HuH-7 (cell line): Measurements from ENCODE around the gene ADGRL3.
"Not testable (repeated sequence)": the region's sequence is repeated elsewhere in the genome, so short reads cannot be mapped to it uniquely, and the experiment has no call there.

Experiments
- DNase-seq: peaks from one replicate; pipeline ENCODE4 v3.0.0; 2011; ENCODE audit warnings: low spot score

ADGRL3 gene

DNA sequence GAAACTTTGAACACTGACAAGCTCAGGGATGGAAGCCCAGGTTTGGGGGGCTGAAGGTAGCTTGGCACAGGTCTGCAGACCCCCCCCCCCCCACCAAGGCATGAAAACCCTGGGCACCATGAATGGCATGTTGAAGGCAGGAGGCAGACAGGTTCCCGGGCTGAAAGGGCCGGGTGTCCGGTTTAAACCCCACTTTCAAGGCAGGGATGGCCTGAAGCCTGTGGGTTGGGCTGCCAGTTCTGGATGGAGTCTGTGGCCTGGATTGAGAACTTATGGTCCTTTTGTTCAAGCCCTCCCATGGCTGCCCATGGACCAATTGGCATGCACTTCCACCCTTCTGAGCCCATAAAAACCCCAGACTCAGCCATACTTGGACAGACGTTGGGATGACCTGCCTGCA lies 616.9 kb downstream of the ADGRL3 start:
- DNase-seq = no peak

GRCh38 chr4:61820136-61820535 lies 620.0 kb downstream of the ADGRL3 start:
- no peak for DNase-seq

DNA sequence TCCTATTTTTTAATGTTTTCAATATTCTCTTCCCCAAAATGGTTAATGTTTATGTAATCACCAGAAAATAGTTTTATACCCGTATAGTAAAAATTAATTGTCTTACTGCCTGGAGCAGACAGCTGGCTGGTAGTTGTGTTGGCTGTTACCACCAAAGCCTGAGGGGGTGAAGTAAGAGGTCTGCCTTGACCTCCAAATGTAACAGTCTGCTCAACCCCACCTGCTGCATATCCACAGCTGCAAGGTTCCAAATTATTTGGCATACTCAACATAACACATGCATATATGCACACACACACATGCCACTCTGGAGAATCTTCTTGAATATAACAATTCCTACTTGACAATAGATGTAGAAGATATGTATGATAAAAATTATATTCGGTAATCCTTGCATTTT lies 624.3 kb downstream of the ADGRL3 start:
- DNase-seq = no peak

- no peak for DNase-seq
Measured at GRCh38 chr4:61827907-61828391, 627.8 kb downstream of the ADGRL3 start.

GRCh38 chr4:61828960-61829359 lies 628.8 kb downstream of the ADGRL3 start:
- no peak for DNase-seq

GRCh38 chr4:61831987-61832386 lies 631.9 kb downstream of the ADGRL3 start:
- no peak for DNase-seq

DNA sequence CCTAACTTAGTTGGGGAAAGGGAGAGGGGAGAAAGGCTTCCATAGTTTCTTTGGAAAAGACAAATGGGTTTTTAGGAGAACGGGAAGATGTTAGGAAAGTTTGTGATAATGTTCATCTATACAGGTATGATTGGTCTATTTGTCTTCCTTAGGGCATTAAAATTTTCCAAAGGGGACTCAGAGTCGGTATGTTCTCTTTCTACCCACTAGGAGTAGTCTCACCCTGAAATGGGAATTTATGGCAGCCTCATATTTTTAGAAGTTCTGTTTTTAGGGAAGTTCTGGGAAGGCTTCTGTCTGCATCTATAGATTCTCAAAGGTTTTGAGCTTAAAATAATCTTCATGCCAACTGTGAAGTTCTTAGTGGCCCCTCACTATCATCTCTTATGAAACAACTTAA lies 637.3 kb downstream of the ADGRL3 start:
- DNase-seq = no peak

- no peak for DNase-seq
Measured at GRCh38 chr4:61838072-61838471, 637.9 kb downstream of the ADGRL3 start.

- no peak for DNase-seq
Measured at GRCh38 chr4:61841714-61842113, 641.6 kb downstream of the ADGRL3 start.

DNA sequence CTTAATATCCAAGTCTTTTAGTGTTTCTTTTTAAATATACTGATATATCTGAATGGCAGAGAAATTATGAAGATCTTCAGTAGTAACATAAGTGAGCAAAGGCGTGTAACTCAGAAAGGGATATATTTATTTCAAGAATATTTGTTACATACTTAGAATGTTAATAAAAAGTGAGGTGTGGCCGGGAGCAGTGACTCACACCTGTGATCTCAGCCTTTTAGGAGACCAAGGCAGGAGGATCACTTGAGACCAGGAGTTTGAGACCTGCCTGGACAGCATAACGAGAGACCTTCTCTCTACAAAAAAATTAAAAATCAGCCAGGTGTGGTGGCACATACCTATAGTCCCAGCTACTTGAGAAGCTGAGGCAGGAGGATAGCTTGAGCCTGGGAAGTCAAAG lies 651.0 kb downstream of the ADGRL3 start:
- DNase-seq = no peak

GRCh38 chr4:61852105-61852504 lies 652.0 kb downstream of the ADGRL3 start:
- not testable (repeated sequence) for DNase-seq

DNA sequence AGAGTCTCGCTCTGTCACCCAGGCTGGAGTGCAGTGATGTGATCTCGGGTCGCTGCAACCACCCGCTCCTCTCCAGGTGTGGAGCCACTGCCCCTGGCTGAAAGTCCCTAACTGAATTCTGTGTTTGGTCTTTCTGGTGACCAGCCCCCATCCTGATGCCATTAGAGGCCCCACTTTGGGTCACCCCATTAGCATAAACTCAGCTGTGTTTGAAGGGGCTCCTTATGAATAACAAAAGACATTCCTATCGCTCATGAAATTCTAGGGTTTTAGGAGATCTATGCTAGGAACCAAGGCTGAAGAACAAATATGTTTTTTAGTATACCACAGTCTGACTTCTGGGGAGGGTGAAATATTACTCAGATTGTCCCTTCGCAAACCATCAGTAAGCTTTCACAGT lies 652.9 kb downstream of the ADGRL3 start:
- DNase-seq = no peak

DNA sequence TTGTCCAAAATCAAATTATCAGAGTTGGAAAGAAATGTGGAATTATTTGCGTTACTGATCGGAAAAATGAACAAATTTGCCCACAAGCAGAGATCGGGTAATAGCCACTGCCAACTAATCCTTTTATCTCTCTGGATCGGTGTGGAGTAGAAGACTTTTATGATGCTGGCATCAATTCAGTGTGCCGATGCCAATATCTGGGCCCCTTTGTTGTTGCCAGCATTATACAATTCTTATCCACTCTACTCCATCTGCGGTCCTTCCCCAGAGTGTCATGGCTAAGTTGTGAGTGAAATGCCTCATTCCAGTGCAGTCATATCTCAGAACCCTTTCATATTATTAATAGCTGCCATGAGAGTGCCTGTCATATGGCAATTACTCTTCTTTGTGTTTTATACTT lies 660.2 kb downstream of the ADGRL3 start:
- DNase-seq = no peak

- no peak for DNase-seq
Measured at GRCh38 chr4:61864286-61864685, 664.2 kb downstream of the ADGRL3 start.

DNA sequence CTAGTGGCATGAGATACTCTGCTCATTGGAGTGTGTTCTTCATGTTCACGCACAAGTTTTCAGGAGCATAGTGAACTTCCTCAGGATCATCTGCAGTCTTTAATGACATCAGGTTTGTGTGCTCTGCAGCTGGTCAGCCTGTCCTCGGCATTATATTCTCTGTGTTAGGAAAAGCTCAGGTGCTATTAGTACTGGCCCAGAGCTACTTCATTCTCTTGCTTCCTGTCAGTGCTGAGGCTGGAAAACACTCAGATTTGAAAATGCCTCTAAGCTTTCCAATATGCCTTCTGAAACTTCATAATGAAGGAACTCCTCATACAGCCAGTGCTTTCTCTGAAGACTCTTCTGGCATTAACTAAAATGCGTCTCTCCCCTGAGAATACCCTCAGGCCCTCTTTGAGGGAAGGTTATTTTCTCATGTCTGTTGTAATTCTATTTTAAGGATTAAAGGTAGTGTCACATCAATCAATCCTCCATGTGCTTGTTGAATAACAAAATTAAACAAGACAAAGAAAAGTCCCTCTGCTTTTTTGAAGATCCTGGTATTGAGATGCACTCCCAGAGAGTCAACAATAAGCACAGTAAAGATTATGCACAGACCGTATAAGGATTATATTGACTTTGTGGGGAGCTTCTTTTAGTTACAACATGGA lies 666.4 kb downstream of the ADGRL3 start:
- no peak for DNase-seq

- DNase-seq = no peak
Measured at GRCh38 chr4:61872983-61873382, 672.9 kb downstream of the ADGRL3 start.

DNA sequence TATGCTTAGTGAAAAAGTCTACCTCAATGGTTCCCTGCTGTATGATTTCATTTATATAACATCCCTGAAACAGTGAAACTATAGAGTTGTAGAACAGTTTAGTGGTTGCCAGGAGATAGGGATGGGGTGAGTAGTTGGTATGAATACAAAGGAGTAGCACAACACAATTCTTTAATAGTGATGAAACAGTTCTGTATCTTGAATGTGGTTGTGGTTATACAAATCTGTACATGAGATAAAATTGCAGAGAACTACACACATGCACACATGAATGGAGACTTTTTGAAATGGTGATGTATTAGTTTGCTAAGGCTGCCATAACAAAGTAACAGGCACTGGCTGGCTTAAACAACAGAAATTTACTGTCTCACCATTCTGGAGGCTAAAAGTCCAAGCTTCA lies 677.1 kb downstream of the ADGRL3 start:
- DNase-seq = no peak

DNA sequence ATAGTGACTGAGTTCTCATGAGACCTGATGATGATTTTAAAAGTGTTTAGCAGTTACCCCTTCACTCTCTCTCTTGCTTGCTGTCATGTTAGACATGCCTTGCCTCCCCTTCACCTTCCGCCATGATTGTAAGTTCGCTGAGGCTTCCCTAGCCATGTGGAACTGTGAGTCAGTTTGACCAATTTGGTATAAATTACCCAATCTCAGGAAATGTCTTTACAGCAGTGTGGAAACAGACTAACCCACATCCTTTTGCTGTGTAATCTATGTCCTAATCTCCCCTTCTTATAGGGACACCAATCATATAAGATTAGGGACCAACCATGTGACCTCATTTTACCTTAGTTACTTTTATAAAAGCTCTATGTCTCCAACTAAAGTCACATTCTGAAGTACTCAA lies 677.8 kb downstream of the ADGRL3 start:
- no peak for DNase-seq

DNA sequence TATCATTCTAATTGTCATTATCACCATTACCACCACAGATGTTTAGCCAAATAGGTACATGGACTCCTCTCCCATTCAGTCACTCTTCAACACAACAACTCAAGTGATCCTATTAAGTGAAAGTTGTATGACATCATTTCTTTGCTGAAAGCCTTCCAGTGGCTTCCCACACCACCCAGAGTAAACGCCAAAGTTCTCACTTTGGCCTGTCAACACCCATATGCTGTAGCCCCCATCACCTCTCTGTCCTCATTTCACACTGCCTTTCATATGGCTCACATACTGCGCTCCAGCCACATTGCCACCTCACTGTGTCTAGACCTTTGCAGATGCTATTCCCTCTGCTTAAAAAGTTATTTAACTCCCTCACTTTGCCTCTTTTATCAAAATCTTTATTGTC lies 682.3 kb downstream of the ADGRL3 start:
- no peak for DNase-seq

- DNase-seq = no peak
Measured at GRCh38 chr4:61886131-61886530, 686.0 kb downstream of the ADGRL3 start.

DNA sequence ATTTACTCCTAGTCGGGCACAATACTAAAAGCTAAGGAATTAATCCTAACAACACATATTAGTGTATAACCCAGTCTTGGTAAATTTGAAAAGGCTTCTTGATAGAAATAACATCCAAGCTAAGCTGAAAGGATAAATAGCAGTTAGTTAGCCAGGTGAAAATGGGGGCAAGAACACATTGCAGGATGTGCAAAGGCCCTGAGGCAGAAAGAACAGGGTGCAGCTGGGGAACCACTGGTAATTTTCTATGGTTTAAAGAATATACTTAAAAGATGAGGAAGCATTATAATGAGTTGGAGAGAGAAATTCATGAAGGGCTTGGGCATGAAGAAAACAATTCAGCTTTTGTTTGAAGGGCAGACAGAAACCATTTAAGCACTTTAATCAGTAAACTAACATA lies 689.0 kb downstream of the ADGRL3 start:
- DNase-seq = no peak

DNA sequence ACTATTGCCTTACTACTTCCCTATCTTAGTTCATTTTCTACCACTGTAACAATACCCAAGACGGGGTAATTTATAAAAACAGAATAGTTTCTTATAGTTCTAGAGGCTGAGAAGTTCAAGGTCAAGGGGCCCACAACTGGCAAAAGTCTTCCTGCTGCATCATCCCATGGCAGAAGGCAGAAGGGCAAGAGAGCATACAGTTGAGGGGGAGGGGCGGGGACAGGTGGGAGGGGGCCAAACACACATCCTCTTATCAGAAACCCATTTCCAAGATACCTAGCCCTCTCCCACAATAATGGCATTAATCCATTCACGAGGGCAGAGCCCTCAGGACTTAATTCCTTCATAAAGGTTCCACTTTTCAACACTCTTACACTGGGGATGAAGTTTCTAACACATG lies 690.2 kb downstream of the ADGRL3 start:
- DNase-seq = no peak

DNA sequence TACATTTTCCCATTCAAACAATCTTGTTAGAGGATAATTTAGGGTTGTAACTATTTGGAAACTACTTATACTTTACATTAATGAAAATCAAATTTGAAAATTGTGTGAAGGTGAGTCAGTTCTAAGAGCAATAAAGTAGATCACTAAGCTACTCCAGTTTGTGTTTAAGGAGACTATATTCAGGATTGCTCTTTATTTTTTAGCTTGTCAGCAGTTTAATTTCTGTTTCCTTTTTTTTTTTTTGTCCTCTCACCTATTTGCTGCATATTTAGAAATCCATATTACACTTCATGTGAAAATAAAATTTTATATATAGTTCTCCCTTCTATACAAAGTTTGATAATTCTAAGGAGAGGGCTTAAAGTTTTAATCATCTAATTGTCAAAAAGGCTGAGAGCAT lies 691.8 kb downstream of the ADGRL3 start:
- no peak for DNase-seq

GRCh38 chr4:61896634-61897033 lies 696.5 kb downstream of the ADGRL3 start:
- no peak for DNase-seq

GRCh38 chr4:61909031-61909430 lies 708.9 kb downstream of the ADGRL3 start:
- no peak for DNase-seq
